Smooth muscle cell (in vitro differentiated cells): ENCODE measurements around the gene ZDHHC24. TPM values are rescaled to one million over a fixed set of nuclear protein-coding genes. Genes with fewer than 3 reads are reported as not detected.

Experiments
- DNase-seq: peaks from one replicate; lab custom pipeline; 2025; ENCODE audit not compliant: unreplicated experiment; lab: John Stamatoyannopoulos, UW
- H2AFZ ChIP-seq: fragments of 200-600 bp; sonication (generic); 2 replicates; pipeline ENCODE4 v1.6.0; 2016; ENCODE audit warnings: antibody characterized with exemption, low read depth, mild to moderate bottlenecking
- H3F3A ChIP-seq: fragments of 200-600 bp; sonication (generic); 2 replicates; pipeline ENCODE4 v1.6.0; 2017; ENCODE audit warnings: antibody characterized with exemption, low read depth
- H3K27ac ChIP-seq: fragments of 200-600 bp; sonication (generic); 2 replicates; pipeline ENCODE4 v1.5.1; 2016; ENCODE audit warnings: low read depth, mild to moderate bottlenecking
- H3K27me3 ChIP-seq: fragments of 200-600 bp; sonication (generic); 2 replicates; pipeline ENCODE4 v1.6.1; 2016; ENCODE audit warnings: low read depth, mild to moderate bottlenecking
- H3K36me3 ChIP-seq: fragments of 200-600 bp; sonication (generic); 2 replicates; pipeline ENCODE4 v1.5.1; 2016; ENCODE audit warnings: low read depth
- H3K4me1 ChIP-seq: fragments of 200-600 bp; sonication (generic); 2 replicates; pipeline ENCODE4 v1.5.1; 2016; ENCODE audit warnings: low read depth
- H3K4me2 ChIP-seq: fragments of 200-600 bp; sonication (generic); 2 replicates; pipeline ENCODE4 v1.6.0; 2016; ENCODE audit warnings: mild to moderate bottlenecking
- H3K4me3 ChIP-seq: fragments of 200-600 bp; sonication (generic); 2 replicates; pipeline ENCODE4 v1.5.1; 2016; ENCODE audit warnings: mild to moderate bottlenecking
- H3K79me2 ChIP-seq: fragments of 200-600 bp; sonication (generic); 2 replicates; pipeline ENCODE4 v1.6.0; 2016; ENCODE audit warnings: low read depth, mild to moderate bottlenecking
- H3K9ac ChIP-seq: fragments of 200-600 bp; sonication (generic); 2 replicates; pipeline ENCODE4 v1.6.0; 2016; ENCODE audit warnings: low read depth
- H3K9me3 ChIP-seq: fragments of 200-600 bp; sonication (generic); replicated peaks from 2 replicates; pipeline ENCODE4 v1.5.1; 2016; ENCODE audit warnings: low read depth
- H4K20me1 ChIP-seq: fragments of 200-600 bp; sonication (generic); 2 replicates; pipeline ENCODE4 v1.6.0; 2016; ENCODE audit warnings: low read depth
- WGBS: methylation state at CpG from one replicate; pipeline ENCODE4 v1.1.7; 2016; ENCODE audit warnings: low lambda C conversion rate; 5-methylcytosine and 5-hydroxymethylcytosine counted together
- polyA plus RNA-seq: library from polyadenylated mRNA; unstranded; fragments of >200 nt; fragmentation: Nextera tagmentation; extraction: Ambion mirVana; gene quantifications from 2 replicates; pipeline ENCODE4 v1.2.1, GENCODE V29; 2016
- total RNA-seq: library from RNA; depleted of rRNA; stranded (reverse); fragments of >200 nt; gene quantifications from 2 replicates; pipeline ENCODE4 v1.2.3, GENCODE V29; 2014
- TF ChIP-seq, protein P1 (sequence below): fragments of 200-600 bp; sonication (generic); IDR thresholded peaks from 2 replicates; pipeline ENCODE4 v1.5.1; 2017; ENCODE audit warnings: borderline replicate concordance, mild to moderate bottlenecking, antibody characterized with exemption; ENCODE audit not compliant: insufficient read depth, poor library complexity, severe bottlenecking

Gene ZDHHC24
- total and polyA plus RNA-seq, 2 experiments from 2014 or later: 13.9 to 15.7 TPM

DNA sequence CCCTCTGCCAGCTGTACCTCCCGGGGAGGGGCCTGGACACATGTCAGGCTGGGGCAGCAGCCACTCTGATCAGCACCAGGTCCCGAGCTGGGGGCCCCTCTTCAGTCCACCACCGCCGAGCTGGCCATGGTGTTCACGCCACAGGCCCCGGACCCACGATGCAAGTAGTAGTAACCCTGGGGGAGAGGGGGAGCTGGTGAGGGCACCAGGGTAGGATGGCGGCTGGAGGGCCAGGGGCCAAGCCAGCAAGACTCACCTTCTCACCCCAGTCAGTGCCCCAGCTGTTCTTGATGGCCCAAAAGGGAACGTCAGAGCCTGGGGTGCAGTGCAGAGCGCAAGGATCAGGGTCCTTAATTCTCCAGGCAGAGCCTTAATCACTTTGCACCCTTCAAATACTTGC, 18.0 kb upstream of the ZDHHC24 start:
- Histone ChIP-seq H3K4me3 (no peak overlapping the region), H3F3A (no peaks in the 10 kb centered on the region), H4K20me1 (no peaks in the 10 kb centered on the region), H3K27me3 (no peaks in the 10 kb centered on the region), H3K27ac (no peak overlapping the region), H3K9ac (no peak overlapping the region), H3K4me1 (no peaks in the 10 kb centered on the region), H3K4me2 (no peak overlapping the region), H3K9me3 (no peaks in the 10 kb centered on the region), H3K79me2 (no peaks in the 10 kb centered on the region), H3K36me3 (no peaks in the 10 kb centered on the region), H2AFZ (no peak overlapping the region)
- 95% methylated on average over 10 of the region's 10 CpGs for WGBS
- TF ChIP-seq, protein P1, sequence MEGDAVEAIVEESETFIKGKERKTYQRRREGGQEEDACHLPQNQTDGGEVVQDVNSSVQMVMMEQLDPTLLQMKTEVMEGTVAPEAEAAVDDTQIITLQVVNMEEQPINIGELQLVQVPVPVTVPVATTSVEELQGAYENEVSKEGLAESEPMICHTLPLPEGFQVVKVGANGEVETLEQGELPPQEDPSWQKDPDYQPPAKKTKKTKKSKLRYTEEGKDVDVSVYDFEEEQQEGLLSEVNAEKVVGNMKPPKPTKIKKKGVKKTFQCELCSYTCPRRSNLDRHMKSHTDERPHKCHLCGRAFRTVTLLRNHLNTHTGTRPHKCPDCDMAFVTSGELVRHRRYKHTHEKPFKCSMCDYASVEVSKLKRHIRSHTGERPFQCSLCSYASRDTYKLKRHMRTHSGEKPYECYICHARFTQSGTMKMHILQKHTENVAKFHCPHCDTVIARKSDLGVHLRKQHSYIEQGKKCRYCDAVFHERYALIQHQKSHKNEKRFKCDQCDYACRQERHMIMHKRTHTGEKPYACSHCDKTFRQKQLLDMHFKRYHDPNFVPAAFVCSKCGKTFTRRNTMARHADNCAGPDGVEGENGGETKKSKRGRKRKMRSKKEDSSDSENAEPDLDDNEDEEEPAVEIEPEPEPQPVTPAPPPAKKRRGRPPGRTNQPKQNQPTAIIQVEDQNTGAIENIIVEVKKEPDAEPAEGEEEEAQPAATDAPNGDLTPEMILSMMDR: no peak
- no peak for DNase-seq

DNA sequence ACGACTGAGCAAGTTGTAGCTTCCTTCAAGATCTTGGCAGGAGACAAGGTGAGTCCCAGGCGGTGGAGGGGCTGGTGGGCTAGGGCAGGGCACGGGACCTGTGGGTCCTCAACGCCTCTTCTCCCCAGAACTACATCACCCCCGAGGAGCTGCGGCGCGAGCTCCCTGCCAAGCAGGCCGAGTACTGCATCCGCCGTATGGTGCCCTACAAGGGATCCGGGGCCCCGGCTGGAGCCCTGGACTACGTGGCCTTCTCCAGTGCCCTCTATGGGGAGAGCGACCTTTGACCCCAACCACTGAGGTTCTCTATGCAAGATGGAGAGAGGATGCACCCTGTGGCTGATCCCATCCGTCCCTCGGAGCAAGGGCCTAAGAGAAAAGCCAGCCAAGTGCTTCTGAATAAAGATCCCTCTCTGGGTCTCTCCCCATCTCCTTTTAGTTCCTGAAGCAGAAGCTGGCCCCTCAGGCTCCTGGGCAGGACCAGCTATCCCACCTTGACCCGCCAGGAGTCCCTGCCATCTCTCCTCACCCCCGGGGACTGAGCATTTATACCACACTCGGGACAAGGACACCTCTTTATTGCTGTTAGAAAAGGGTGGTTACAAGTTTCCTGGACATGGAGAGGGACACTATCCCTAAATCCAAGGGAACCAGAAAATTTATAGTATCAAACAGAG, 17.2 kb upstream of the ZDHHC24 start:
- no peak for DNase-seq
- WGBS: 94% methylated on average over 20 of the region's 20 CpGs
- no peak overlapping the region for H2AFZ ChIP-seq
- H3F3A ChIP-seq: no peaks in the 10 kb centered on the region
- H3K9me3 ChIP-seq: no peaks in the 10 kb centered on the region
- H3K27ac ChIP-seq: no peak overlapping the region
- no peak overlapping the region for H3K4me2 ChIP-seq
- H3K9ac ChIP-seq: no peak overlapping the region
- TF ChIP-seq, protein P1: no peak
- no peaks in the 10 kb centered on the region for H4K20me1 ChIP-seq
- no peaks in the 10 kb centered on the region for H3K36me3 ChIP-seq
- no peaks in the 10 kb centered on the region for H3K27me3 ChIP-seq
- no peaks in the 10 kb centered on the region for H3K79me2 ChIP-seq
- H3K4me1 ChIP-seq: no peaks in the 10 kb centered on the region
- no peak overlapping the region for H3K4me3 ChIP-seq

DNA sequence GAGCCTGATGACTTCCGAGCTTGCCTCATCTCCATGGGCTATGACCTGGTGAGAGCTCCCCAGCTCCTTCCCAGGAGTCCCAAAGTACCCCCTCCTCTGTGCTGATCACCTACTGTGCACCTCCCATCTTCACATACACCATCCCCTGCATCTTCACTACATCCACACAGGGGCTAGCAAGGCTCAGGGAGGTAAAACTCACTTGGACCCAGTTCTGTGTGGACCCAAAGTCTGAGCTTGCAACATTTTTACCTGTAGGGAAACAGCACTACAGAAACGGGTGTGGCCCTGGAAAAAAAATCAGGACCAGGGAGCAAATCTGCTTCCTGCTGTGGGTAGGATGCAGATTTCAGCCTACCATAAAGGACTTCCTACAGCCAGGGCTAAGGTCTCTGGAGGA, 16.4 kb upstream of the ZDHHC24 start:
- no peaks in the 10 kb centered on the region for H3F3A ChIP-seq
- H3K4me3 ChIP-seq: no peak overlapping the region
- WGBS: 76% methylated on average over 2 of the region's 2 CpGs
- no peaks in the 10 kb centered on the region for H3K79me2 ChIP-seq
- no peaks in the 10 kb centered on the region for H3K4me1 ChIP-seq
- H2AFZ ChIP-seq: no peak overlapping the region
- no peaks in the 10 kb centered on the region for H3K9me3 ChIP-seq
- no peak overlapping the region for H3K4me2 ChIP-seq
- TF ChIP-seq, protein P1: no peak
- H3K27ac ChIP-seq: no peak overlapping the region
- no peaks in the 10 kb centered on the region for H4K20me1 ChIP-seq
- DNase-seq: no peak
- no peaks in the 10 kb centered on the region for H3K27me3 ChIP-seq
- no peak overlapping the region for H3K9ac ChIP-seq
- H3K36me3 ChIP-seq: no peaks in the 10 kb centered on the region

DNA sequence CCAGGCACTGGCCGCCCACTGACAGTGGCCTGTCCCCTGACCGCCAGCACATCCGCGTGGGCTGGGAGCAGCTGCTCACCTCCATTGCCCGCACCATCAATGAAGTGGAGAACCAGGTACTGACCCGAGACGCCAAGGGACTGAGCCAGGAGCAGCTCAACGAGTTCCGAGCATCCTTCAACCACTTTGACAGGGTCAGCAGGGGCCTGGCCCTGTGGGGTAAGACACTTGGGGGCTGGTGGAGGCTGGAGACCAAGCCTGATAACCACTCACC, 16.1 kb upstream of the ZDHHC24 start:
- DNase-seq: no peak
- TF ChIP-seq, protein P1: no peak
- H3K27ac ChIP-seq: no peak overlapping the region
- no peaks in the 10 kb centered on the region for H3F3A ChIP-seq
- 97% methylated on average over 9 of the region's 9 CpGs for WGBS
- no peaks in the 10 kb centered on the region for H3K79me2 ChIP-seq
- H2AFZ ChIP-seq: no peak overlapping the region
- H3K9me3 ChIP-seq: no peaks in the 10 kb centered on the region
- H3K4me2 ChIP-seq: no peak overlapping the region
- no peaks in the 10 kb centered on the region for H3K27me3 ChIP-seq
- H3K4me3 ChIP-seq: no peak overlapping the region
- H4K20me1 ChIP-seq: no peaks in the 10 kb centered on the region
- H3K9ac ChIP-seq: no peak overlapping the region
- no peaks in the 10 kb centered on the region for H3K36me3 ChIP-seq
- H3K4me1 ChIP-seq: no peaks in the 10 kb centered on the region
